ENCODE results near the gene MARVELD3.

- no peak for TF ChIP-seq CTCF (IDR thresholded peaks at IDR 0.05)
- no peak for TF ChIP-seq EP300 (IDR thresholded peaks at IDR 0.05)
- no peak for TF ChIP-seq ZSCAN20 (CRISPR knock-in tag; IDR thresholded peaks at IDR 0.05)
- TF ChIP-seq RNF2 (IDR thresholded peaks at IDR 0.05; ENCODE audit: borderline replicate concordance, low read depth), result no peak
- no peak for TF ChIP-seq CHD2 (IDR thresholded peaks at IDR 0.05; ENCODE audit: low read length, partially characterized antibody)
- TF ChIP-seq POLR2A (IDR thresholded peaks at IDR 0.05; ENCODE audit: low read length), result no peak
- TF ChIP-seq MYC (IDR thresholded peaks at IDR 0.05; ENCODE audit: borderline replicate concordance, low read length), result no peak
- TF ChIP-seq EHMT2 (IDR thresholded peaks at IDR 0.05; ENCODE audit: low read depth), result no peak
These were observed 41.3 kb upstream of the MARVELD3 start for GRCh38 chr16:71584543-71585317.

Measured in A549 (cell line).